ENCODE data around the gene MATN1.
A peak's percentile ranks its signal among the peaks of the same experiment; 100 is the strongest.

MATN1 gene

GRCh38 chr1:30744060-30744756 lies 20.8 kb upstream of the MATN1 start:
- DNase-seq, result no peak

GRCh38 chr1:30743584-30744059 lies 20.2 kb upstream of the MATN1 start:
- peak in 1 of 2 experiments; percentile 32 for DNase-seq

GRCh38 chr1:30742963-30743559 lies 19.7 kb upstream of the MATN1 start:
- DNase-seq, result no peak

DNA sequence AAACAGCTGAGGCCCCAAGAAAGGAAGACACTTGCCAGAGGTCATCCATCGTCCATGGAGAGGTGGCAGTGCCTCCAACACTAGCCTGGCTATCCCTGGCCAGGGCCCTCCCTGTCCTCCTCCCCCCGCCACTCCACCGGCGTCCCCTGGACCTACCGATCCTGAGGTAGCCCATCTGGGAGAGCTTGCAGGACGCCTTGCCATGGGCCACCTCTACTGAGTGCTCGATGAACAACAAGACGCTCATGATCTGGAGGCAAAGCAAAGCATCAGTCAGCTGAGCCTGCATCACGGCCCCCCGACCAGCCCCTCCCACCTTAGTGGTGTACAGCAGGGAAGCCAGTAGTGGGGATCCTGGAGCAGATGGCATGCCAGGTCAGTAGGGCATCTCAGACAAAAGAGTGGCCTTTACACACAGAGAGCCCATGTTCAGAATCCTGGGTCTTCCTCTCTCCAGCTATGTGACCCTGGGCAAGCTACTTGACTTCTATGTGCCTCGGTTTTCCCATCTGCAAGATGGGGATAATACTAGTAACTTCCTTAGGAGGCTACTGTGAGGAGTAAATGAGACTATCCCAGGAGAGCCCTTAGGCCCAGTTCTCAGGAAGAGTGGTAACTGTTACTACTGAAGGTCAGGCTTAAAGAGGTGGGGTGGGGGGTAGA lies 19.0 kb upstream of the MATN1 start:
- no peak for DNase-seq

GRCh38 chr1:30741239-30741894 lies 18.0 kb upstream of the MATN1 start:
- no peak for DNase-seq

- DNase-seq, result no peak
Observed at GRCh38 chr1:30740251-30741238, 17.2 kb upstream of the MATN1 start.

- DNase-seq, result no peak
Observed at GRCh38 chr1:30739601-30740000, 16.2 kb upstream of the MATN1 start.

- DNase-seq, result no peak
Observed at GRCh38 chr1:30738715-30739559, 15.6 kb upstream of the MATN1 start.

- no peak for DNase-seq
Observed at GRCh38 chr1:30738040-30738714, 14.8 kb upstream of the MATN1 start.

- no peak for DNase-seq
Observed at GRCh38 chr1:30737357-30738039, 14.1 kb upstream of the MATN1 start.

GRCh38 chr1:30735668-30736498 lies 12.5 kb upstream of the MATN1 start:
- no peak for DNase-seq

- peak in 1 of 2 experiments; percentile 43 for DNase-seq
Observed at GRCh38 chr1:30735124-30735523, 11.7 kb upstream of the MATN1 start.

- no peak for DNase-seq
Observed at GRCh38 chr1:30734580-30734979, 11.2 kb upstream of the MATN1 start.

DNA sequence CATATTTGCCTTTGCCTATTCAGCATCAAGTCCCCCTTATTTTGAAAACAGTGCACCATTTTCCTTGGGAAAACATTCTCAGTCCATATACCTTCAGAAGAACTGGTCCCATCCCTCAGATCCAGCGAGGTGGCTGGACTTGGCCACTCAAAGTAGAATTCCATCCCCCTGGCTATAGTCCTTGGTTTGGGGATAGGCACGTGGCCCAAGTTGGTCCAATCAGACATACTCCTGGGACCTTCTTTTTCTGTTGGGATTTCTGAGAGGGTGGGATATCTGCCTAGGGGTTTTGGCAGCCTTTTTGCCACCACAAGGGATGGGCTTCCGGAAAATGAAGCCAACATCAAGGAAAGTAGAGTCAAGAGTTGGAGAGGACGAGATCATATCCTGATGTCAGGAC lies 10.7 kb upstream of the MATN1 start:
- DNase-seq, result no peak

GRCh38 chr1:30733493-30733892 lies 10.1 kb upstream of the MATN1 start:
- no peak for DNase-seq

DNA sequence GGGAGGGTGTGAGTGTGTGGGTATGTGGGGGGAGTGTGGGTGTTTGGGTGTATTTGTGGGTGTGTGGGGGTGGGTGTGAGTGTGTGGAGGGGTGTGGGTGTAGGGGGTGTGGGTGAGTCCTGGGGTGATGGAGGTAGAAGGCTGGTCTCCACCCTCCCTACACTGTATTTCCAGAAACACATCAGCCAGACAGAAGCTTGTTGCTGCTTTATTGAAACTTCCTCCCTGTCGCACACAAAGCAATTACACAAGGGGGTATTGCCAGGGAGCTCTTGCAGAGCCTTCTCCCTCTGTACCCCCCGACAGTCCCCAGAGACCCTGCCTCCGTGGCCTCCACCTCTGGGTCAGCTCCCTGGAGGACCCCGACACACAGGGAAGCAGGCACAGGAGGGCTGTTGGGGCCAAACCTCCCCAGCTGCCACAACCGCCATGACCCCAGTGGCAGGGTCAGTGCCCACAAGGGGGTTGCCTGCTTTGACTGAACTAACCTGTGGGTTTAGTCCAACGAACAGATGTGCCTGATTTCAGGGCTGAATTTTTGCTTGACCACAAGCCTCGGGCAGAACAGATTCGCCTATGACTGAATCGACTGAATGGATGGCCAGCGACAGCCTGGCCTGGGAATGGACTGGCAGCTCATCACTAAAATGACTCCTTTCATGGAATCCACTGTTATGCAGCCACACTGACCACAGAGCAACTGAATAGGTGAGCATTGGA lies 9.1 kb upstream of the MATN1 start:
- DNase-seq, result no peak

DNA sequence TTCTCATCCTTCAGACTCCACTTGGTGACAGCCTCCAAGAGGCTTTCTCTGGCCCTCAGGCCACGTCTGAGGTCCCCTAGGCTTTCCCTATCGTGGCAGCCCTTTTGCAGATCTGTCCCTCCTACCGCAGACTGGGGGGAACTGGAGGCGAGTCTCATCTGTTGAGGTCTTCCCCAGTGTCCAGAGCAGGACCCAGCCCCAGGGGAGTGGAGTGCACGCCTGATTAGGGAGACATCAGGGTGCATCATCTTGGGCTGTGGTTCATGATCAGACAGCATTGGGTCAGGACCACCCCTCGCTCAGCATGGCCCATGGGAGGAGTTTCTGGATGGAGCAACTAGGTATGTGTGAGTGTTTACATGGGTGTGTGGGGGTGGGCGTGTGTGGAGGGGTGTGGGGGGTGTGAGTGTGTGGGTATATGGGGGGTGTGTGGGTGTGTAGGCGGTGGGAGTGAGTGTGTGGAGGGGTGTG lies 8.5 kb upstream of the MATN1 start:
- DNase-seq, result no peak

GRCh38 chr1:30731109-30731805 lies 7.9 kb upstream of the MATN1 start:
- DNase-seq, result no peak
